GM23338 (cell line): ENCODE data around the gene BTRC. TPM values are rescaled to one million over a fixed set of nuclear protein-coding genes. Genes with fewer than 3 reads are reported as not detected.

ENCODE experiments used
- ATAC-seq: fragments of 200-7000 bp; cut with Tn5 transposase; 3 replicates; pipeline ENCODE4 v1.9.1; 2020
- DNase-seq: peaks from one replicate; pipeline ENCODE4 v3.0.0-alpha.2; 2015; ENCODE audit warnings: low spot score
- H2AFZ ChIP-seq: fragments of 200-600 bp; sonication (generic); 2 replicates; pipeline ENCODE4 v1.8.0; 2016; ENCODE audit warnings: antibody characterized with exemption, mild to moderate bottlenecking, moderate library complexity
- H3F3A ChIP-seq: fragments of 200-600 bp; sonication (generic); replicated peaks from 2 replicates; pipeline ENCODE4 v1.8.0; 2017; ENCODE audit warnings: antibody characterized with exemption, mixed run types, low read depth
- H3K27ac ChIP-seq: fragments of 200-600 bp; sonication (generic); 2 replicates; pipeline ENCODE4 v1.6.1; 2016; ENCODE audit warnings: low read depth
- H3K27me3 ChIP-seq: fragments of 200-600 bp; sonication (generic); 2 replicates; pipeline ENCODE4 v1.8.0; 2016; ENCODE audit warnings: mild to moderate bottlenecking, mixed run types, moderate library complexity; ENCODE audit not compliant: insufficient read depth
- H3K36me3 ChIP-seq: fragments of 200-600 bp; sonication (generic); 2 replicates; pipeline ENCODE4 v1.8.0; 2016; ENCODE audit warnings: mild to moderate bottlenecking; ENCODE audit not compliant: insufficient read depth
- H3K4me1 ChIP-seq: fragments of 200-600 bp; sonication (generic); 2 replicates; pipeline ENCODE4 v1.8.0; 2016; ENCODE audit warnings: mild to moderate bottlenecking, moderate library complexity; ENCODE audit not compliant: insufficient read depth
- H3K4me2 ChIP-seq: fragments of 200-600 bp; sonication (generic); 2 replicates; pipeline ENCODE4 v1.7.1; 2017; ENCODE audit warnings: mixed run types
- H3K4me3 ChIP-seq: fragments of 200-600 bp; sonication (generic); 2 replicates; pipeline ENCODE4 v1.6.1; 2016; ENCODE audit warnings: mixed run types
- H3K79me2 ChIP-seq: fragments of 200-600 bp; sonication (generic); replicated peaks from 2 replicates; pipeline ENCODE4 v1.8.0; 2017; ENCODE audit warnings: mild to moderate bottlenecking; ENCODE audit not compliant: insufficient read depth
- H3K9me2 ChIP-seq: fragments of 200-600 bp; sonication (generic); 2 replicates; pipeline ENCODE4 v1.8.0; 2017; ENCODE audit not compliant: insufficient read depth
- H4K20me1 ChIP-seq: fragments of 200-600 bp; sonication (generic); replicated peaks from 2 replicates; pipeline ENCODE4 v1.8.0; 2017; ENCODE audit warnings: mild to moderate bottlenecking; ENCODE audit not compliant: insufficient read depth
- H3K27ac Mint-ChIP-seq: 2 replicates; pipeline ENCODE4 v1.8.0; 2020; ENCODE audit warnings: inconsistent platforms, mild to moderate bottlenecking, moderate library complexity, mixed read lengths
- H3K27me3 Mint-ChIP-seq: 3 replicates; pipeline ENCODE4 v1.8.0; 2022; ENCODE audit warnings: low read depth, mild to moderate bottlenecking, moderate library complexity, mixed read lengths, inconsistent platforms; ENCODE audit not compliant: insufficient read depth, poor library complexity
- H3K36me3 Mint-ChIP-seq: 3 replicates; pipeline ENCODE4 v1.8.0; 2021; ENCODE audit warnings: low read depth, mild to moderate bottlenecking, inconsistent platforms, moderate library complexity, mixed read lengths
- H3K4me1 Mint-ChIP-seq: 3 replicates; pipeline ENCODE4 v1.8.0; 2020; ENCODE audit warnings: mild to moderate bottlenecking, inconsistent platforms, mixed read lengths
- H3K4me3 Mint-ChIP-seq: 3 replicates; pipeline ENCODE4 v1.8.0; 2021; ENCODE audit warnings: moderate library complexity, mild to moderate bottlenecking, inconsistent platforms, mixed read lengths
- H3K9me3 Mint-ChIP-seq: 3 replicates; pipeline ENCODE4 v1.8.0; 2020; ENCODE audit warnings: moderate library complexity, mild to moderate bottlenecking, inconsistent platforms, mixed read lengths
- CTCF ChIP-seq, 2 experiments: fragments of 200-600 bp in 1 of 2; sonication (generic) in 1 of 2; conservative IDR thresholded peaks; 2 replicates each; pipeline versions ENCODE4 v1.5.1 to v1.6.1; 2016 to 2017; ENCODE audit warnings: antibody characterized with exemption in 2 of 2, low read depth in 2 of 2, mild to moderate bottlenecking in 2 of 2, moderate library complexity in 1 of 2
- JUNB ChIP-seq: IDR thresholded peaks from one replicate; pipeline ENCODE4 v1.6.1; 2016; ENCODE audit warnings: antibody characterized with exemption; ENCODE audit not compliant: unreplicated experiment
- REST ChIP-seq: IDR thresholded peaks from one replicate; pipeline ENCODE4 v1.6.1; 2018; ENCODE audit warnings: antibody characterized with exemption; ENCODE audit not compliant: unreplicated experiment
- STAT1 ChIP-seq: IDR thresholded peaks from one replicate; pipeline ENCODE4 v1.6.1; 2016; ENCODE audit warnings: antibody characterized with exemption; ENCODE audit not compliant: unreplicated experiment
- ZNF114 ChIP-seq: fragments of 250-450 bp; sonication (Bioruptor Pico); IDR thresholded peaks from 2 replicates; pipeline ENCODE4 v1.5.0; 2020; ENCODE audit warnings: mild to moderate bottlenecking, moderate library complexity
- ZNF331 ChIP-seq: fragments of 250-450 bp; sonication (Bioruptor Pico); IDR thresholded peaks from 2 replicates; pipeline ENCODE4 v1.5.0; 2020; ENCODE audit warnings: low read depth, mild to moderate bottlenecking, moderate library complexity
- polyA plus RNA-seq: library from polyadenylated mRNA; unstranded; fragments of >200 nt; fragmentation: Nextera tagmentation; extraction: Ambion mirVana; gene quantifications from 2 replicates; pipeline ENCODE4 v1.2.1, GENCODE V29; 2016
- total RNA-seq: library from RNA; depleted of rRNA; stranded (reverse); fragments of >200 nt; shearing (Covaris generic); gene quantifications from 2 replicates; pipeline ENCODE4 v1.2.3, GENCODE V29; 2014
- TF ChIP-seq, protein P1 (sequence below): fragments of 250-450 bp; sonication (Bioruptor Pico); IDR thresholded peaks from 2 replicates; pipeline ENCODE4 v1.5.0; 2020; ENCODE audit warnings: mild to moderate bottlenecking, moderate library complexity

Gene BTRC
- total and polyA plus RNA-seq, 2 experiments from 2014 or later = 10.0 to 17.5 TPM

DNA sequence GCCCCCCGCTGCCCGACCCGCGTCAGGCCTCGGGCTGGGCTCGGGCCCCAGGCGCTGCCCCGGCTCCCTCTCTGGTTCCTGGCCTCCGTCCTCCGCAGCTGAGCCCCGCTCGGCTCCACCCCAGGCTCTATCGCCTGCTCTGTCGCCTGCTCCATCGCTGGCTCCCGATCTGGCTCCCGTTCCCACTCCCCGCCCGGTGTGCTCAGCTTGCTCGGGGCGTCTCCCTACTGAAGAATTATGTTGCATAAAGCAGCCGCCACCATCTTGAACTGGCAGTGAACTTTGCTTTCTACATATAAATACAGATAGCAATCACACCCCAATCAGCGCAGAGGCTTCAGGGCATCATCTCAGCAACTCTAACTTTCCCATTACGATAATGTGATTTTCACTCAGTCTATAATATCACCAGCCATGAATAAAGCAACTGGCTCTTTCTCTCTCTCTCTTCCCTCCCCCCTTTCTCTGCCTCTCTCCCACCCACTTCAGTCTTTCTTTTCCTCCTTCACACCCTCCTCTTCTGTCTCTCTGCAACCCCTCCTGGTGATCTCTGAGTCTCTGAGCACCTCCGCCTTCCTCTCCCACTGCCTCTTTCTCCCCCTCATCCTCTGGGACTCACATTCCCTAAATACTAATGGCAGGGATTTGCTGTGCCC lies 43.3 kb upstream of the BTRC start:
- Mint-ChIP-seq H3K36me3 (no peaks in the 10 kb centered on the region), H3K4me1 (peaks cover 21% of the 10 kb centered on the region; the same call in 2 of the 3 replicates), H3K27me3 (peaks cover 27% of the 10 kb centered on the region), H3K27ac (no peak overlapping the region), H3K4me3 (peak overlapping the region; percentile 64), H3K9me3 (no peaks in the 10 kb centered on the region)
- Histone ChIP-seq H3K27ac (no peak overlapping the region), H3K36me3 (no peaks in the 10 kb centered on the region), H3K9me2 (no peaks in the 10 kb centered on the region; the same call in 1 of the 2 replicates), H3F3A (peaks cover 4% of the 10 kb centered on the region; the same call in 1 of the 2 replicates), H2AFZ (peak overlapping the region; percentile 88), H4K20me1 (no peaks in the 10 kb centered on the region), H3K4me3 (peak overlapping the region; percentile 53), H3K79me2 (no peaks in the 10 kb centered on the region), H3K4me2 (peak overlapping the region; percentile 75), H3K4me1 (0 out of 2 replicates have a peak, but pooled peaks cover 18% of the 10 kb centered on the region), H3K27me3 (peaks cover 17% of the 10 kb centered on the region; the same call in 1 of the 2 replicates)
- TF ChIP-seq STAT1 = no peak
- TF ChIP-seq JUNB = no peak
- TF ChIP-seq REST = no peak
- TF ChIP-seq, protein P1, sequence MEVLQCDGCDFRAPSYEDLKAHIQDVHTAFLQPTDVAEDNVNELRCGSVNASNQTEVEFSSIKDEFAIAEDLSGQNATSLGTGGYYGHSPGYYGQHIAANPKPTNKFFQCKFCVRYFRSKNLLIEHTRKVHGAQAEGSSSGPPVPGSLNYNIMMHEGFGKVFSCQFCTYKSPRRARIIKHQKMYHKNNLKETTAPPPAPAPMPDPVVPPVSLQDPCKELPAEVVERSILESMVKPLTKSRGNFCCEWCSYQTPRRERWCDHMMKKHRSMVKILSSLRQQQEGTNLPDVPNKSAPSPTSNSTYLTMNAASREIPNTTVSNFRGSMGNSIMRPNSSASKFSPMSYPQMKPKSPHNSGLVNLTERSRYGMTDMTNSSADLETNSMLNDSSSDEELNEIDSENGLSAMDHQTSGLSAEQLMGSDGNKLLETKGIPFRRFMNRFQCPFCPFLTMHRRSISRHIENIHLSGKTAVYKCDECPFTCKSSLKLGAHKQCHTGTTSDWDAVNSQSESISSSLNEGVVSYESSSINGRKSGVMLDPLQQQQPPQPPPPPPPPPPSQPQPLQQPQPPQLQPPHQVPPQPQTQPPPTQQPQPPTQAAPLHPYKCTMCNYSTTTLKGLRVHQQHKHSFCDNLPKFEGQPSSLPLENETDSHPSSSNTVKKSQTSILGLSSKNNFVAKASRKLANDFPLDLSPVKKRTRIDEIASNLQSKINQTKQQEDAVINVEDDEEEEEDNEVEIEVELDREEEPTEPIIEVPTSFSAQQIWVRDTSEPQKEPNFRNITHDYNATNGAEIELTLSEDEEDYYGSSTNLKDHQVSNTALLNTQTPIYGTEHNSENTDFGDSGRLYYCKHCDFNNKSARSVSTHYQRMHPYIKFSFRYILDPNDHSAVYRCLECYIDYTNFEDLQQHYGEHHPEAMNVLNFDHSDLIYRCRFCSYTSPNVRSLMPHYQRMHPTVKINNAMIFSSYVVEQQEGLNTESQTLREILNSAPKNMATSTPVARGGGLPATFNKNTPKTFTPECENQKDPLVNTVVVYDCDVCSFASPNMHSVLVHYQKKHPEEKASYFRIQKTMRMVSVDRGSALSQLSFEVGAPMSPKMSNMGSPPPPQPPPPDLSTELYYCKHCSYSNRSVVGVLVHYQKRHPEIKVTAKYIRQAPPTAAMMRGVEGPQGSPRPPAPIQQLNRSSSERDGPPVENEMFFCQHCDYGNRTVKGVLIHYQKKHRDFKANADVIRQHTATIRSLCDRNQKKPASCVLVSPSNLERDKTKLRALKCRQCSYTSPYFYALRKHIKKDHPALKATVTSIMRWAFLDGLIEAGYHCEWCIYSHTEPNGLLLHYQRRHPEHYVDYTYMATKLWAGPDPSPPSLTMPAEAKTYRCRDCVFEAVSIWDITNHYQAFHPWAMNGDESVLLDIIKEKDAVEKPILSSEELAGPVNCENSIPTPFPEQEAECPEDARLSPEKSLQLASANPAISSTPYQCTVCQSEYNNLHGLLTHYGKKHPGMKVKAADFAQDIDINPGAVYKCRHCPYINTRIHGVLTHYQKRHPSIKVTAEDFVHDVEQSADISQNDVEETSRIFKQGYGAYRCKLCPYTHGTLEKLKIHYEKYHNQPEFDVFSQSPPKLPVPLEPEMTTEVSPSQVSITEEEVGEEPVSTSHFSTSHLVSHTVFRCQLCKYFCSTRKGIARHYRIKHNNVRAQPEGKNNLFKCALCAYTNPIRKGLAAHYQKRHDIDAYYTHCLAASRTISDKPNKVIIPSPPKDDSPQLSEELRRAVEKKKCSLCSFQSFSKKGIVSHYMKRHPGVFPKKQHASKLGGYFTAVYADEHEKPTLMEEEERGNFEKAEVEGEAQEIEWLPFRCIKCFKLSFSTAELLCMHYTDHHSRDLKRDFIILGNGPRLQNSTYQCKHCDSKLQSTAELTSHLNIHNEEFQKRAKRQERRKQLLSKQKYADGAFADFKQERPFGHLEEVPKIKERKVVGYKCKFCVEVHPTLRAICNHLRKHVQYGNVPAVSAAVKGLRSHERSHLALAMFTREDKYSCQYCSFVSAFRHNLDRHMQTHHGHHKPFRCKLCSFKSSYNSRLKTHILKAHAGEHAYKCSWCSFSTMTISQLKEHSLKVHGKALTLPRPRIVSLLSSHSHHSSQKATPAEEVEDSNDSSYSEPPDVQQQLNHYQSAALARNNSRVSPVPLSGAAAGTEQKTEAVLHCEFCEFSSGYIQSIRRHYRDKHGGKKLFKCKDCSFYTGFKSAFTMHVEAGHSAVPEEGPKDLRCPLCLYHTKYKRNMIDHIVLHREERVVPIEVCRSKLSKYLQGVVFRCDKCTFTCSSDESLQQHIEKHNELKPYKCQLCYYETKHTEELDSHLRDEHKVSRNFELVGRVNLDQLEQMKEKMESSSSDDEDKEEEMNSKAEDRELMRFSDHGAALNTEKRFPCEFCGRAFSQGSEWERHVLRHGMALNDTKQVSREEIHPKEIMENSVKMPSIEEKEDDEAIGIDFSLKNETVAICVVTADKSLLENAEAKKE = no peak
- TF ChIP-seq ZNF114 = no peak
- TF ChIP-seq CTCF (conservative IDR thresholded peaks at IDR 0.05; ENCODE audit: low read depth in 2 of 2) = no peak
- no peak for TF ChIP-seq ZNF331 (CRISPR knock-in tag)
- peak; percentile 74 for ATAC-seq
- peak; percentile 55 for DNase-seq
